Activated naive CD8-positive, alpha-beta T cell treated with anti-CD3 and anti-CD28 coated beads, Interleukin-2, amount 50 U/mL, for 24 hours (primary cell): ENCODE data around the gene ARHGAP26.

ENCODE experiments used
- ATAC-seq: fragments of 150-1000 bp; cut with Tn5 transposase; one replicate; pipeline ENCODE4 v1.10.0; 2021
- DNase-seq: peaks from one replicate; pipeline ENCODE4 v3.0.0; 2021
- H3K27ac Mint-ChIP-seq: one replicate; pipeline ENCODE4 v1.8.0; 2021; ENCODE audit warnings: mild to moderate bottlenecking, mixed read lengths
- H3K27me3 Mint-ChIP-seq: one replicate; pipeline ENCODE4 v1.8.0; 2021; ENCODE audit warnings: mixed read lengths
- H3K36me3 Mint-ChIP-seq: one replicate; pipeline ENCODE4 v1.8.0; 2021; ENCODE audit warnings: low read depth, mixed read lengths
- H3K4me1 Mint-ChIP-seq: one replicate; pipeline ENCODE4 v1.8.0; 2021; ENCODE audit warnings: mixed read lengths
- H3K4me3 Mint-ChIP-seq: one replicate; pipeline ENCODE4 v1.8.0; 2021; ENCODE audit warnings: mild to moderate bottlenecking, moderate library complexity, mixed read lengths
- H3K9me3 Mint-ChIP-seq: one replicate; pipeline ENCODE4 v1.8.0; 2021; ENCODE audit warnings: mixed read lengths

The ARHGAP26 gene

GRCh38 chr5:143063175-143063970 lies 293.2 kb downstream of the ARHGAP26 start:
- peaks cover 68% of the 10 kb centered on the region for H3K36me3 Mint-ChIP-seq
- H3K4me3 Mint-ChIP-seq: no peak overlapping the region
- DNase-seq (no peak), ATAC-seq (no peak)
- peaks cover 56% of the 10 kb centered on the region for H3K4me1 Mint-ChIP-seq
- H3K27ac Mint-ChIP-seq: peak overlapping the region; percentile 1
- H3K9me3 Mint-ChIP-seq: no peaks in the 10 kb centered on the region
- no peaks in the 10 kb centered on the region for H3K27me3 Mint-ChIP-seq

DNA sequence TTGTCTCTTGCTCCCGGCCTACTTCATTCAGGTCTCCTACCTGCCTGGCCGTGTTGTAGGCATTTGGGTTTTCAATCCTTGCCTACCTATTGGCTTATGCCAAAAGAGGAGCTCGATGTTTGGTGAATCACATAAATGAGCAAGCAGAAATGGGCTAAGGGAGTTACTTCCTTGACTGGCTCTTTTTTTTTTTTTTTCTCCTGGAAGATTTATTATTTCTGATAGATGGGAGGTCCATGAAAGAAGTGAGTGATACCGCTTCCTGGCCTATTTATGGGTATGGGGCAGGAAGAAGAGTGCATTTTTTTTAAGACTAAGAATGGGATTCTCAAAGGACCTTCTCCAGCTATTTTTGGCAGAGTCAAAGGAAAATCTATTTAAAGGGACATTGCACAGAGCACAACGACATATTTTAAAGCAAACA lies 294.1 kb downstream of the ARHGAP26 start:
- H3K27me3 Mint-ChIP-seq: no peaks in the 10 kb centered on the region
- peak overlapping the region; percentile 77 for H3K27ac Mint-ChIP-seq
- peaks cover 54% of the 10 kb centered on the region for H3K4me1 Mint-ChIP-seq
- ATAC-seq (no peak), DNase-seq (no peak)
- H3K4me3 Mint-ChIP-seq: no peak overlapping the region
- peaks cover 68% of the 10 kb centered on the region for H3K36me3 Mint-ChIP-seq
- H3K9me3 Mint-ChIP-seq: no peaks in the 10 kb centered on the region

GRCh38 chr5:143064676-143065075 lies 294.5 kb downstream of the ARHGAP26 start:
- H3K4me3 Mint-ChIP-seq: no peak overlapping the region

GRCh38 chr5:143065185-143065965 lies 295.2 kb downstream of the ARHGAP26 start:
- H3K4me1 Mint-ChIP-seq: peaks cover 47% of the 10 kb centered on the region
- H3K9me3 Mint-ChIP-seq: peaks cover 6% of the 10 kb centered on the region
- peak; percentile 45 for ATAC-seq
- no peak for DNase-seq
- no peaks in the 10 kb centered on the region for H3K27me3 Mint-ChIP-seq
- peaks cover 74% of the 10 kb centered on the region for H3K36me3 Mint-ChIP-seq
- H3K4me3 Mint-ChIP-seq: no peak overlapping the region
- peak overlapping the region; percentile 75 for H3K27ac Mint-ChIP-seq

More at GRCh38 chr5:143064676-143065075, 294.5 kb downstream of the ARHGAP26 start:
- Mint-ChIP-seq H3K9me3 (no peaks in the 10 kb centered on the region), H3K36me3 (peaks cover 70% of the 10 kb centered on the region), H3K27ac (peak overlapping the region; percentile 77), H3K4me1 (peaks cover 50% of the 10 kb centered on the region), H3K27me3 (no peaks in the 10 kb centered on the region)
- DNase-seq: no peak
- ATAC-seq: no peak

- Mint-ChIP-seq H3K9me3 (peaks cover 9% of the 10 kb centered on the region), H3K27me3 (no peaks in the 10 kb centered on the region), H3K4me3 (no peak overlapping the region), H3K4me1 (peaks cover 45% of the 10 kb centered on the region), H3K36me3 (peaks cover 75% of the 10 kb centered on the region), H3K27ac (peak overlapping the region; percentile 92)
- ATAC-seq (no peak), DNase-seq (no peak)
Observed at GRCh38 chr5:143065996-143066522, 295.9 kb downstream of the ARHGAP26 start.

DNA sequence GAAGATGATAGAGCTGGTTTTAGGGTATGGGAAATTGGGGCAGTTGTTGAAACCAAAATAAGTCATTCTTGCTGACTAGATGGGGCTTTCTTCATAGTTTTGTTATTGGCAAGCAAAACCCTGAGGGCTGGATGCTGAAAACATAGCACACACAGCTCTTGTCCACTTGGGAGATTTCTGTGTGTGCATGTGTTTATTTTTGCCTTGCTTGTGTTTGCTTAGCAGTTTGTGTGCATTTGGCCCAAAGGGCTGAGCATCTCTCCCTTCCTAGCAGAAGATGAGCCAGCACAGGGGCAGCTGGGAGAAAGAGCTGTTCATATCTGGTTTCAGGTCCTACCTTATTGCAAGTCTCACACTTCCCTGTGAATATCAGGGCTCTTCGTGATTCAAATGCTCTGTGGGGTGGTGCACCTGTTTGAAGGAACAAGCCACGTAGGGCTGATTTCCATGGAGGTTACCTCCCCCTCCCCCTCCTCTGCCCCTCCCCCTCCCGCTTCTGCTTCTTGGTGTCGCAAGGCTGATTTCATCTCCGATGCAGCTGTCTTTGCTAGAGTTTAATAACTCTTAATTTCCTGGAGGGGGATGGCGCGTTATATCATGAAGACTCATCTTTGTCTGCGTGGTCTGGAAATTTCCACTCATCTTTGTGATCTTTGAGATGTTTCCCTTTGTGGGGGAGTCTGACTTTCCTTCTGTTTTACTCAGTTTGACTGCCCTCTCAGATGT lies 296.5 kb downstream of the ARHGAP26 start:
- peaks cover 77% of the 10 kb centered on the region for H3K36me3 Mint-ChIP-seq
- peak overlapping the region; percentile 92 for H3K27ac Mint-ChIP-seq
- H3K27me3 Mint-ChIP-seq: no peaks in the 10 kb centered on the region
- H3K9me3 Mint-ChIP-seq: peaks cover 12% of the 10 kb centered on the region
- H3K4me3 Mint-ChIP-seq: peak overlapping the region; percentile 22
- peak; percentile 50 for DNase-seq
- peak; percentile 77 for ATAC-seq
- H3K4me1 Mint-ChIP-seq: peaks cover 45% of the 10 kb centered on the region

DNA sequence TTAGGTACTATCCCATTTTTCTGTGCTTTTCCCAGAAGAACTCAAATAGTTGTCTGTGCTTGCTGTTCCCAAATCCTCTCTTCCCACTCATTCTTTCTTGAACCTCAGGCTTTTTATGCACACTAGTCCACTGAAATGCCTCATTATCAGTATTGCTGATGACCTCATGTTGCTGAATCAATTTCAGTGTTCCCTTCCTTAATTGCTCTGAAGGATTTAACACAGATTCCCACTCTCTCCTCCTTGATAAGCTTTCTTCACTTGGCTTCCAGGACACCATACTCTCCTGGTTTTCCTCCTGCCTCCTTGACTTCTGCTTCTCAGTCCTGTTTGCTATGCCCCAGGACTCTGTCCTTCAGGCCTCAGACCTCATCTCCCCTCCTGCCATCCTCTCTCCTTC lies 298.5 kb downstream of the ARHGAP26 start:
- no peaks in the 10 kb centered on the region for H3K27me3 Mint-ChIP-seq
- peaks cover 63% of the 10 kb centered on the region for H3K36me3 Mint-ChIP-seq
- DNase-seq (no peak), ATAC-seq (no peak)
- no peak overlapping the region for H3K4me3 Mint-ChIP-seq
- peaks cover 45% of the 10 kb centered on the region for H3K4me1 Mint-ChIP-seq
- H3K9me3 Mint-ChIP-seq: peaks cover 16% of the 10 kb centered on the region
- peak overlapping the region; percentile 54 for H3K27ac Mint-ChIP-seq

- Mint-ChIP-seq H3K4me1 (peaks cover 18% of the 10 kb centered on the region), H3K36me3 (peaks cover 44% of the 10 kb centered on the region), H3K4me3 (no peak overlapping the region), H3K27me3 (no peaks in the 10 kb centered on the region), H3K9me3 (peaks cover 16% of the 10 kb centered on the region), H3K27ac (no peak overlapping the region)
- ATAC-seq (no peak), DNase-seq (no peak)
Observed at GRCh38 chr5:143071927-143072326, 301.8 kb downstream of the ARHGAP26 start.

DNA sequence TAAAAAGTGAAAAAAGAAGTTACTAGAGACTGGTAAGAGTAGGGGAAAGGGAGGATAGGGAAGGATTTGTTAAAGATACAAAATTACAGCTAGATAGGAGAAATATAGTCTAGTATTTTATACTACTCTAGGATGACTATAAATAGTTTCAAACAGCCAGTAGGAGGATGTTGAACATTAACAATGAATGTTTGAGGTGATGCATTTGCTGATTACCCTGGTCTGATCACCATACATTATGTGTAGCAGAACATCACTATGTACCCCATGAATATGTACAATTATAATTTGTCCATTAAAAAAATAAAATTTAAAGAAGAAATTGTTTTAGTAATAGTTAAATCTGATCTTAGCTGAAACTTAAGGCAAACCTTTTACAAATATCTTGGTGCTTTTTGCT lies 302.6 kb downstream of the ARHGAP26 start:
- H3K9me3 Mint-ChIP-seq: peaks cover 16% of the 10 kb centered on the region
- H3K36me3 Mint-ChIP-seq: peaks cover 37% of the 10 kb centered on the region
- no peak overlapping the region for H3K4me3 Mint-ChIP-seq
- no peak overlapping the region for H3K27ac Mint-ChIP-seq
- H3K4me1 Mint-ChIP-seq: peaks cover 10% of the 10 kb centered on the region
- ATAC-seq (no peak), DNase-seq (no peak)
- no peaks in the 10 kb centered on the region for H3K27me3 Mint-ChIP-seq

DNA sequence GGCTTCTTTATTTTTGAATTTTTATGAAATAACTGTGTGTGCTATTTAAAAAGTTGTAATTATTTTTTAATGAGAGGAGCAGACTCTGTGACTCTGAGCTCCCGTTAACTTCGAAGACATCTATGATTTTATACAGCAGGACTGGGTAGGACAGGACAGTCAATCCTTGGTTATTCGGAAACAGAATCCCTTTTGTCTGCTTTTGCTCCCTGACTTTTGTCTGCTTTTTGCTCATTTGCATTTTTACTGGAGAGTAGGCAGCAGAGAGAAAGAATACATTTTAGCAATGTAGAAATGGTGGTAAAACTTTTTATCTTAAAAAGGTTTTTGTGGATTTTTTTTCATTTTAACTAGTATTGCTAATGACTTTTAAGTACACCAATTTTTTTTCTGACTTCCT lies 303.6 kb downstream of the ARHGAP26 start:
- Mint-ChIP-seq H3K27me3 (no peaks in the 10 kb centered on the region), H3K9me3 (peaks cover 16% of the 10 kb centered on the region), H3K27ac (no peak overlapping the region), H3K36me3 (peaks cover 30% of the 10 kb centered on the region), H3K4me3 (no peak overlapping the region), H3K4me1 (peaks cover 2% of the 10 kb centered on the region)
- DNase-seq: no peak
- no peak for ATAC-seq

DNA sequence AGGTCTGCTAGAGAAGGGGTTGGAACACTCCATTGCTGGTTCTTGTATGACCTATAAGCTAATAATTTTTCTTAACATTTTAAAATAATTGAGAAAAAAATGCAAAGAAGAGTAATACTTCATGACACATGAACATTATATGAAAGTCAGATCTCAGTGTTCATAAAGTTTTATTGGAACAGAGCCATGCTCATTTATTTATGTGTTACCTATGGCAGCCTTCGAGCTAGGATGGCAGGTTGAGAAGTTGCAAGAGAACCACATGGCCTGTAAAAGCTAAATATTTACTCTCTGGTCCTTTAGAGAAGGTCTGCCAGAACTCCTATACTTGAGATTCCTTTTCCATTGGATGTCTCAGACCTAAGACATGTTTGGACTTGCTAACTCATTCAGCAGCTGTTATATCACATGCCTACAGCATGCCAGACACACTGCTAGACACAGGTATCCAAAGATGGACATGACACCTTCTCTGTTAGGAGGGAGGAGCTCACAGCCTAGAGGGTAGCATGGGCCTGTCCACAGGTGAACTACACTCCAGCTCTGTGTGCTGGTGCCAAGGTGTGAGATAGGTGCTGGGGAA lies 304.3 kb downstream of the ARHGAP26 start:
- H3K27me3 Mint-ChIP-seq: no peaks in the 10 kb centered on the region
- ATAC-seq: no peak
- H3K27ac Mint-ChIP-seq: no peak overlapping the region
- no peak overlapping the region for H3K4me3 Mint-ChIP-seq
- H3K4me1 Mint-ChIP-seq: no peaks in the 10 kb centered on the region
- no peak for DNase-seq
- H3K9me3 Mint-ChIP-seq: peaks cover 16% of the 10 kb centered on the region
- H3K36me3 Mint-ChIP-seq: peaks cover 22% of the 10 kb centered on the region

DNA sequence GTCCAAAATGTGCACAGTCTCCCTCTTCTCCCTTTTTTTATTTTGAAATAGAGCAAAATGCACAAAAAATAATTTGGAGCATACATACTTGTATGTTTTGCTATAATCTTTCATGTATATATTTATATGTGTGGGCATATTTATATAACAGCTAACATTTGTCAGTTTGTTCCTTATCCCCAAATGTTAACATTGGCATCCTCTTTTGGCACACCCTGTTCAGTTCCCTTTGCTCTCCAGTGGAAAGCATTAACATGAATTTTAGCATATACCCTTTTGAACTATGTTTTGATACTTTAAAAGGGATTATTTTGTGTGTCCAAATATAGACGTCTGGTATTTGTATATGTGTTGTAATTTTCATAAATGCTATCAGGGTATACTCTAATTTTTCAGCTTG lies 306.2 kb downstream of the ARHGAP26 start:
- no peak overlapping the region for H3K27ac Mint-ChIP-seq
- H3K27me3 Mint-ChIP-seq: no peaks in the 10 kb centered on the region
- ATAC-seq: no peak
- H3K4me3 Mint-ChIP-seq: no peak overlapping the region
- peaks cover 4% of the 10 kb centered on the region for H3K9me3 Mint-ChIP-seq
- H3K36me3 Mint-ChIP-seq: peaks cover 5% of the 10 kb centered on the region
- peaks cover 13% of the 10 kb centered on the region for H3K4me1 Mint-ChIP-seq
- no peak for DNase-seq

- H3K27ac Mint-ChIP-seq: no peak overlapping the region
- H3K36me3 Mint-ChIP-seq: no peaks in the 10 kb centered on the region
- no peak overlapping the region for H3K4me3 Mint-ChIP-seq
- ATAC-seq (no peak), DNase-seq (no peak)
- peaks cover 17% of the 10 kb centered on the region for H3K4me1 Mint-ChIP-seq
- H3K27me3 Mint-ChIP-seq: no peaks in the 10 kb centered on the region
- H3K9me3 Mint-ChIP-seq: no peaks in the 10 kb centered on the region
Observed at GRCh38 chr5:143077453-143078103, 307.4 kb downstream of the ARHGAP26 start.

DNA sequence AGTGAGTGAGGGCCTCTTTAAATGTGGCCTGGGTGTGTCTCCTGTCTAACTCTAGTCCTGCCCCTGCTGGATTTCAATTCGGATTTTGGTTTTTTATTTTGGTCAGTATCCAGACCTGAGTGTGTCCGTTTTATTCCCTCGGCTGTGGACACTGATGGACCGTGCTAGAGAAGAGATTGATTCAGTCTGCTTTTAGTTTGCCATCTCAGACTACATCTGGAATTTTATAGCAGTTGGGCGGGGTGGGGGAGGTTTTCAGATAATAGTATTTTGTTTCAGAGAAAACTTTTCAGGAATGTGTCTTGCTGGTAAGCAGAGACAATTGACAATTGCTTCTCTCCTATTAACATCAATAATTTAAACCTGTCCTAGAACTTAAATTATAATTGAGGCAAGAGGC lies 308.1 kb downstream of the ARHGAP26 start:
- H3K9me3 Mint-ChIP-seq: no peaks in the 10 kb centered on the region
- no peaks in the 10 kb centered on the region for H3K27me3 Mint-ChIP-seq
- DNase-seq (no peak), ATAC-seq (no peak)
- no peaks in the 10 kb centered on the region for H3K36me3 Mint-ChIP-seq
- H3K4me1 Mint-ChIP-seq: peaks cover 17% of the 10 kb centered on the region
- H3K4me3 Mint-ChIP-seq: no peak overlapping the region
- H3K27ac Mint-ChIP-seq: no peak overlapping the region
